Fibroblast of mammary gland (primary cell): ENCODE measurements around the gene PIK3C3.

Source experiments
- DNase-seq: peaks from one replicate; pipeline ENCODE4 v3.0.0-alpha.2; 2010; ENCODE audit warnings: low read depth
- H3K4me3 ChIP-seq: 2 replicates; pipeline ENCODE4 v1.5.1; 2011; ENCODE audit warnings: low read depth, mild to moderate bottlenecking, low read length, moderate library complexity; ENCODE audit not compliant: control insufficient read depth
- CTCF ChIP-seq: conservative IDR thresholded peaks from 2 replicates; pipeline ENCODE4 v1.5.1; 2011; ENCODE audit warnings: low read depth, low read length, inconsistent platforms; ENCODE audit not compliant: control insufficient read depth, insufficient read depth

Gene PIK3C3

DNA sequence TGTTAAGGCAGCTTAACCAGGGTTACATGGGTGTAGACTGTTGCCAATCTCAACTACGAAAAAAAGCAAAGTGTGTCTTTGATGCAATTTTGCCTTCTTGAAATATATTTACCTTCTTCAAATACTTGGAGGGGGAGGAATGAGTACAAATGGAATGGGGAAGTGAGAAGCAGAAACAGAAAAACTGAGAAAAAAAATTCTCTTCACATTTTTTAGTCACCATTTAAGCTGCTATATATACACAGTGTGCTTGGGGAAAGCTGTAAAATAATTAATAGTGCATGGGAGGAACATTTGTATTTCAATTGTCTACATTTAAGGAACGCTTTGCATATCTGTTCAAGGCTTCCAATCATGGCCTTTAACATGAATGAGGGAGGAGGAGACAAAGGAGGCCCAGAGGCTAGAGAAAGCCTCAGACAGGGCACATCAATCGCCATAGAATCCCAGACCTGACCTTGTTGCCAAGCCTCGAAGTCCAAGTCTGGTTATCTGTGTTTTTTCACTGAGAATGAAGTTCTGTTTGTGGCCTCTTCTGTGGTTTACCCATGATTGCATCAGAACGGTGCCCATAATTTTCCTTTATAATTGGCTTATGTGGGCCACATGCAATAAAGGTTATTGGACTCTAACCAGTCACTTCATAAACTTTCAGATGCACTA lies 158.6 kb downstream of the PIK3C3 start:
- H3K4me3 ChIP-seq, result no peak overlapping the region
- TF ChIP-seq CTCF, result no peak
- DNase-seq, result peak; percentile 33

DNA sequence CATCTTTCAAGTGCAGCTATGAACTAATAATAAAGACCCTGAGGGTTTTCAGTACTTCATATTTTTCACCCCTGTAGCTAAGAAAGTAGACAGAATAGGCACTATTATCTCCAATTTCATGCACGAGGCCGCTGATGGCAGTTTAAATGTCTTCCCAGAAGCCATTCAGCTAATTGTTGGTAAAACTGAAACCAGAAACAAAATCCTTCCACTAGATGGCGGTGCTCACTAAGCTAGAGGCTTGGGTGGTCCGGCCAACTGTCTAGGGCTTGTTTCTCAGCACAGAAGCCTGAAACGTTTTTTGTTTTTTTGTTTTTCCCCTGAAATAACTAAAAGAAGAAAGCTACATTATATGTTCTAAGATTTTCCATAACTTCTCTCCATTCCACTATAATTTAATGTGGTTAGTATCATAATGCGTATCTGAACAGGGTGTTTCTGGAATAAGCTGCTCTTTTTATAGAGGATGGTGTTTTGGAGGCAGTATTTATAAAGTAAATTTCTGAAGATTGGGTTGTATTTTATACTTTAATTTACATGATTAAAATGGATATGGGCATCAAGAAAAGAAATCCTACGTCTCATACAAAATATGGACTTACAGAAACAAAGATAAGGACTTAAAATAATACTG lies 159.4 kb downstream of the PIK3C3 start:
- peak; percentile 93 for TF ChIP-seq CTCF
- peak; percentile 77 for DNase-seq
- H3K4me3 ChIP-seq, result no peak overlapping the region

GRCh38 chr18:42126586-42126985 lies 171.6 kb downstream of the PIK3C3 start:
- no peak for TF ChIP-seq CTCF
- no peak overlapping the region for H3K4me3 ChIP-seq
- DNase-seq, result no peak

DNA sequence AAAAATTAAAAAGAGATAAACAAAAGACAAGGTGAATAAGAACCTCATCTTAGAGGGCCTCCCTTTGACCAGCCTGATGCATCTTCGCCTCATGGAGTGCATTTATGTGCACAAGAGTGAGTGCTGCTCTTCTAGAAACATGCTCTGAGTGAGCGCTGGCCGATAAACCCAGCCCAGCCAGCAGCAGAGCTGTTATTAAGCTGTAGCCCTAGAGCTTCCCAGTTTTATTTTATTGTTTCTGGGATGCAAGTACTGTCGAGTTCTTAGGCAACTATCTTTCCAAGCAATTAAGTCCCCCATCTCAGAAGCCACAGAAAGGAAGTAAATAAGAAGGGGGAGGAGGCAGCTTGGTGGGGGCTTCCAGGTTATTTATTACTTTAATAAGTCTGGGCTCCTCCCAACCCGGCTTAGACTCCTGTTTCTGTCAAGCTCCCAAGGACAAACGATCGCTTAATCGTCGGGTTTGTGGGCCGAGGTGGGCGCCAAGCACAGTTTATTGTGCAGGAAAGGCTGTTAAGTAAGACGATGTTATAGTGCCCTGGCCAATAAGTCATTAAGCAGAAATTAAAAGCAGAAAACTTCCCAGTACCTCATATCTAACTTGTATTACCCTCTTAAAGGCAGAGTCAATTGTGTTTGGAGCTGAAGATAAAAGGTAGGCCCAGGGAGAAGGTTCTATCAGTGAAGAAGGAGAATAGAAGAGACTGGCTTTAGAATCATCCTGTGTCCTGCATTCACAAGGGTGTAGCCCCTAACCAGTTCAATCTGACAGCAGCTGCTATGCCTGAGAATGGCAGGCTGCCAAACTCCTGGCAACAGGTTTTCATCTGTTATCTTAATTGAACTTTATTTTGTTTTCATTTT lies 176.3 kb downstream of the PIK3C3 start:
- H3K4me3 ChIP-seq, result no peak overlapping the region
- no peak for TF ChIP-seq CTCF
- no peak for DNase-seq

DNA sequence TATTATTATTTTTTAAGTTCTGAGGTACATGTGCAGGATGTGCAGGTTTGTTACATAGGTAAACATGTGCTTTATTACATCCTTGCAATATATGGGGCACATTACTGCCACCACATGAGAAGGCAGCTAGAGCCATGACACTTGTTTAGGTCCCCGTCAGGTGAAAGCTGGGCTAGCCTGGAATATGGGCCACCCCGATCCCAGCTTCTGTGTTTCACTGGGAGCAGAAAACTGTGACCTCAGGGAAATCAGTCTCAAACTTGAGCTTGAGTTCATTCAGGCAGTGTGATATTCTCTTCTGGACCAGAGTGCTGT lies 176.9 kb downstream of the PIK3C3 start:
- DNase-seq, result no peak
- no peak overlapping the region for H3K4me3 ChIP-seq
- no peak for TF ChIP-seq CTCF
